Esophagus squamous epithelium (tissue), 4 donors: ENCODE data around the gene ANKRD13D.

ENCODE experiments used
- POLR2A ChIP-seq, 4 donors: fragments of 450-650 bp; IDR thresholded peaks; one replicate each; pipeline ENCODE4 v1.6.1; 2017; ENCODE audit warnings: antibody characterized with exemption in 4 of 4, mild to moderate bottlenecking in 4 of 4, moderate library complexity in 3 of 4
- TF ChIP-seq, protein P1 (sequence below), 6 experiments: fragments of 450-650 bp in 4 of 6; fragments of 200-600 bp in 2 of 6; sonication (generic) in 2 of 6; IDR thresholded peaks; one replicate each; pipeline ENCODE4 v1.5.1; 2016 to 2019; ENCODE audit warnings: antibody characterized with exemption in 6 of 6, mild to moderate bottlenecking in 4 of 6, moderate library complexity in 4 of 6

DNA sequence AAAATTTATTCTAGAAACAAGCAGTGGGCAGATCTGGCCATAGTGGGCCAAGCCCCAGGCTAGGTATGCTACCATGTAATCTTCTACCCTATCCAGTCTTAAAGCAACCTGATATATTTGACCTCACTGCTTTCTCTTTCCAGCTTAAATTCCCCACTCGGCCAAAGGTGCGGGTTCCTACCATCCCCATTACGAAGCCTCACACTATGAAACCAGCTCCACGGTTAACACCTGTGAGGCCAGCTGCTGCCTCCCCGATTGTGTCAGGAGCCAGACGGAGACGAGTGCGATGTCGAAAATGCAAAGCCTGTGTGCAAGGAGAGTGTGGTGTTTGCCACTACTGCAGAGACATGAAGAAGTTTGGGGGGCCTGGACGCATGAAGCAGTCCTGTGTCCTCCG is 44.1 kb upstream of the ANKRD13D start:
- TF ChIP-seq, protein P1, sequence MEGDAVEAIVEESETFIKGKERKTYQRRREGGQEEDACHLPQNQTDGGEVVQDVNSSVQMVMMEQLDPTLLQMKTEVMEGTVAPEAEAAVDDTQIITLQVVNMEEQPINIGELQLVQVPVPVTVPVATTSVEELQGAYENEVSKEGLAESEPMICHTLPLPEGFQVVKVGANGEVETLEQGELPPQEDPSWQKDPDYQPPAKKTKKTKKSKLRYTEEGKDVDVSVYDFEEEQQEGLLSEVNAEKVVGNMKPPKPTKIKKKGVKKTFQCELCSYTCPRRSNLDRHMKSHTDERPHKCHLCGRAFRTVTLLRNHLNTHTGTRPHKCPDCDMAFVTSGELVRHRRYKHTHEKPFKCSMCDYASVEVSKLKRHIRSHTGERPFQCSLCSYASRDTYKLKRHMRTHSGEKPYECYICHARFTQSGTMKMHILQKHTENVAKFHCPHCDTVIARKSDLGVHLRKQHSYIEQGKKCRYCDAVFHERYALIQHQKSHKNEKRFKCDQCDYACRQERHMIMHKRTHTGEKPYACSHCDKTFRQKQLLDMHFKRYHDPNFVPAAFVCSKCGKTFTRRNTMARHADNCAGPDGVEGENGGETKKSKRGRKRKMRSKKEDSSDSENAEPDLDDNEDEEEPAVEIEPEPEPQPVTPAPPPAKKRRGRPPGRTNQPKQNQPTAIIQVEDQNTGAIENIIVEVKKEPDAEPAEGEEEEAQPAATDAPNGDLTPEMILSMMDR (IDR thresholded peaks at IDR 0.05): no peak
- TF ChIP-seq POLR2A (IDR thresholded peaks at IDR 0.05): no peak
